SH-SY5Y (cell line): ENCODE results near the gene OR6K3.

ENCODE experiments used
- GATA2 ChIP-seq: IDR thresholded peaks from 2 replicates; pipeline ENCODE4 v1.6.1; 2011; ENCODE audit warnings: mild to moderate bottlenecking, low read depth, low read length
- GATA3 ChIP-seq: IDR thresholded peaks from 2 replicates; pipeline ENCODE4 v1.6.1; 2011; ENCODE audit warnings: low read depth, mild to moderate bottlenecking, low read length, moderate library complexity

- TF ChIP-seq GATA2: no peak
- TF ChIP-seq GATA3: no peak
Observed at GRCh38 chr1:158732524-158732923, 12.0 kb upstream of the OR6K3 start.
